Gastrocnemius medialis (tissue), 4 donors: ENCODE measurements around the gene GALNTL6.

Experiments used
- POLR2A ChIP-seq, 2 donors: fragments of 450-650 bp; IDR thresholded peaks; one replicate each; pipeline ENCODE4 v1.6.1; 2017; ENCODE audit warnings: antibody characterized with exemption in 2 of 2, mild to moderate bottlenecking in 2 of 2, moderate library complexity in 2 of 2
- TF ChIP-seq, protein P1 (sequence below), 5 experiments: fragments of 450-650 bp in 3 of 5; fragments of 200-600 bp in 2 of 5; sonication (generic) in 2 of 5; IDR thresholded peaks in 4 of 5; conservative IDR thresholded peaks in 1 of 5; 1 replicate in 4 of 5; 2 replicates in 1 of 5; pipeline ENCODE4 v1.5.1; 2016 to 2019; ENCODE audit warnings: antibody characterized with exemption in 5 of 5, mild to moderate bottlenecking in 3 of 5, moderate library complexity in 3 of 5

DNA sequence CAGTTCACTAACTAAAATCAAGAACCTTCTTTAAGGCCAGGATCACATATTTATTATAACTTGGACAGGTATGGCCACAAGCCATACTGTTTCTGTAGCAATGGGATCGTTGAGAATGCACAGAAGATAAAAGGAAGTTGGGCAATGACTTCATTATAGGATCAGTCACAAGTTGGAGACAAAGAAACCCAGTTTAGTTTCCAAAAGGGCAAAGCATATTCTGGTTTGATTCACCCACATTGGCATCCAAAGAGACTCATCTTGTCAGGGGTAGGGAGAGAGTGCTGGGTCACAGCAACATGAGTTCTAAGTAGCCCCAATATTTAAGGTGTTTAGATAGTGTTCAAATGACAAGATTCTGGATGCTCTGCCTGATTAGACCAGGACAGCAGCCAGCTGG is 1038.3 kb downstream of the GALNTL6 start:
- TF ChIP-seq POLR2A (IDR thresholded peaks at IDR 0.05), result no peak
- TF ChIP-seq, protein P1, sequence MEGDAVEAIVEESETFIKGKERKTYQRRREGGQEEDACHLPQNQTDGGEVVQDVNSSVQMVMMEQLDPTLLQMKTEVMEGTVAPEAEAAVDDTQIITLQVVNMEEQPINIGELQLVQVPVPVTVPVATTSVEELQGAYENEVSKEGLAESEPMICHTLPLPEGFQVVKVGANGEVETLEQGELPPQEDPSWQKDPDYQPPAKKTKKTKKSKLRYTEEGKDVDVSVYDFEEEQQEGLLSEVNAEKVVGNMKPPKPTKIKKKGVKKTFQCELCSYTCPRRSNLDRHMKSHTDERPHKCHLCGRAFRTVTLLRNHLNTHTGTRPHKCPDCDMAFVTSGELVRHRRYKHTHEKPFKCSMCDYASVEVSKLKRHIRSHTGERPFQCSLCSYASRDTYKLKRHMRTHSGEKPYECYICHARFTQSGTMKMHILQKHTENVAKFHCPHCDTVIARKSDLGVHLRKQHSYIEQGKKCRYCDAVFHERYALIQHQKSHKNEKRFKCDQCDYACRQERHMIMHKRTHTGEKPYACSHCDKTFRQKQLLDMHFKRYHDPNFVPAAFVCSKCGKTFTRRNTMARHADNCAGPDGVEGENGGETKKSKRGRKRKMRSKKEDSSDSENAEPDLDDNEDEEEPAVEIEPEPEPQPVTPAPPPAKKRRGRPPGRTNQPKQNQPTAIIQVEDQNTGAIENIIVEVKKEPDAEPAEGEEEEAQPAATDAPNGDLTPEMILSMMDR (IDR thresholded peaks at IDR 0.05 in 4 of 5, conservative IDR thresholded peaks at IDR 0.05 in 1 of 5), result no peak
